Dermis microvascular lymphatic vessel endothelial cell (primary cell): Measurements from ENCODE around the gene TEX9. TPM values are rescaled to one million over a fixed set of nuclear protein-coding genes. Genes with fewer than 3 reads are reported as not detected.

Source experiments
- DNase-seq, 2 donors: peaks; one replicate each; pipeline versions ENCODE4 v3.0.0 to v3.0.0-alpha.2; 2010; ENCODE audit warnings: low read depth in 2 of 2
- total RNA-seq: library from RNA; depleted of rRNA; stranded (reverse); fragments of >200 nt; gene quantifications from 2 replicates; pipeline ENCODE4 v1.2.1, GENCODE V29; 2014

Gene TEX9
- total RNA-seq, 1 donor from 2014 or later: 0.26 TPM

DNA sequence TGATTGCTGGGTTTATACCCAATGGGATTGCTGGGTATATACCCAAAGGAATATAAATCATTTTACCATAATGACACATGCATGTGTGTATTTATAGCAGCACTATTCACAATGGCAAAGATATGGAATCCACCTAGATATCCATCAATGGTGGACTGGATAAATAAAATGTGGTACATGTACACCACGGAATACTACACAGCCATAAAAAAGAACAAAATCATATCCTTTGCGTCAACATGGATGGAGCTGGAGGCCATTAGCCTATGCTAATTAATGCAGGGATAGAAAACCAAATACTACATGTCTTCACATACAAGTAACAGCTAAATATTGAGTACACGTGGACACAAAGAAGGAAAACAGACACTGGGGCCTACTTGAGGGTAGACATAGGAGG lies 77.1 kb downstream of the TEX9 start:
- DNase-seq: no peak

DNA sequence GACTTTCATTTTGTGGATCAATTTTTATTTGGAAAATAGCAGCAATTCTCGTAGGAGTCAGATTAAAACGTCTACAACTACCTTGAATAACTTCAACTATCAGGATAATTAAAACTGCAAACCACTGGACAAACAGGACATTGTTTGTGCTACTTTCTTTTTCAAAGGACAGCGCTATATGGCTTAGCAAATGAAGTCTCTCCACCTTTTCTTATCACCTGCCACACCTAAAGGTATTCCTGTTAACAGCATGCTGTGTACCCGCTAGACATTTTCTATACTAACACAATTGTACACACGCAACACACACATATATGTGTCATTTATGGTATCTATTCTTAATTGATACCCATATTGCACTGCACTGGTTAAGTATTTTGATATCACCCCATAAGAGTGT lies 80.5 kb downstream of the TEX9 start:
- DNase-seq: no peak

DNA sequence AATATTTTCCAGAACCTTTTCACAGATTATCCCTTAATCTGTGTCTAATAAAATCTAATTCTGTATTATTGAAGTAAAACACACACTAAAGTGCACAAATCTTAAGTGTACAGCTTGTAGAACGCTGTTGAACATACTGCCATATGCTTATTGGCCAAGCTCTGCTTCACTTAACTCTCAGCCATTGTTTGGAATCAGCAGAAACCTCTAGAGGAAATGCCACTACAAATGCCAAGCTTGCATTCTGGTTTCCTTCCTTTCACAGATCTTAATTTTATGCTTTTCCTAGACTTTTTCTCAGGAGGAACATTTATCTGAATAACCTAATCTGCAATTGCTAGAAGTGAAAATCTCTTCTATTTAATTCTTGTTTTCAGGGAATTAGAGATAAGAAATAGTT lies 89.6 kb downstream of the TEX9 start:
- peak in 1 of 2 donors; percentile 52 for DNase-seq

DNA sequence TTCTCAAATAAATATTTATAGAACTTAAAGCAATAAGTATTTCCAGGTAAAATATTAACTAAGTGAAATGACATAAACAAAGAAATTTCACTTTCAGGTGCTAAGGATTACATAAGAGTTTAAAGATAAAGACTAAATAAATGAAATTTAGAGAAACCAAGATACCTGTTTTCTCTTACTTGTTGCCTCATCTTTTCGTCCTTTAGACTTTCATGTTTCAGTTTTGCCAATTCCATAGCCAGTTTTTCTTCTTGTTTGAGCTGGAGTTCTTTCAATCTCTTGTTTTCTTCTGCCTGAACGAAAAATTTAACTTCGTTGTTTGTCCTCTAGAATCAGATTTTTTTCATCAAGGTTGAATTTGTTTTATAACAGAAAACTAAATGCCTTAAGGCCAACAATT lies 91.0 kb downstream of the TEX9 start:
- no peak for DNase-seq

DNA sequence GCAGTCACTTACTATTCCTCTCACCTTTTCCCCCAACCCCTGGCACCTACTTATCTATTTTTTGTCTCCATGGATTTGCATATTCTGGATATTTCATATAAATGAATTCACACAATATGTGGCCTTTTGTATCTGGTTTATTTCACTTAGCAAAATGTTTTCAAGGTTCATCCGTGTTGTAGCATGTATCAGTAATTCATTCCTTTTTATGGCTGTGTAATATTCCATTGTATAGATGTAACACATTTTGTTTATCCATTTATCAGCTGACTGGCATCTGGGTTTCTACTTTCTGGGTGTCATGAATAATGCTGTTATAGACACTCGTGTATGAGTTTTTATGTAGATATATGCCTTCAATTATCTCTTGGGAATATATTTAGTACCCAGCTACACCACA lies 93.9 kb downstream of the TEX9 start:
- no peak for DNase-seq

DNA sequence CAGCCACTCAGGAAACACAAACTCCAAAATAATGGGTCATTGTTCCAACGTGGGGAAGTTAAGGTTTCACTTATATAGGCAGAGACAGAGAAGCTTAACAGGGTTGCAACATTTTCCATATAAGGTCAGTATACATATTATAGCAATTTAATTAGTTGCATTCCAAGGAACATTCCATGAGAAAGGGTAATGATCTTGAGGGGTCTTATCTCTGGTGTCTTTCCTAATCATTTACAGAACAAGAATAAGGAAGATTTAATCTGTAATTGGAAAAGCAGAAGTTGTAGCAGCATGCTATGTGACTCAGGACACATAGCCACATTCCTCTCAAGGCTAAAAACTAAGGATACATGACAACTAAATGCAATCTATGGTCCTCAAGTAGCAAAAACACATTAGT lies 94.8 kb downstream of the TEX9 start:
- no peak for DNase-seq

DNA sequence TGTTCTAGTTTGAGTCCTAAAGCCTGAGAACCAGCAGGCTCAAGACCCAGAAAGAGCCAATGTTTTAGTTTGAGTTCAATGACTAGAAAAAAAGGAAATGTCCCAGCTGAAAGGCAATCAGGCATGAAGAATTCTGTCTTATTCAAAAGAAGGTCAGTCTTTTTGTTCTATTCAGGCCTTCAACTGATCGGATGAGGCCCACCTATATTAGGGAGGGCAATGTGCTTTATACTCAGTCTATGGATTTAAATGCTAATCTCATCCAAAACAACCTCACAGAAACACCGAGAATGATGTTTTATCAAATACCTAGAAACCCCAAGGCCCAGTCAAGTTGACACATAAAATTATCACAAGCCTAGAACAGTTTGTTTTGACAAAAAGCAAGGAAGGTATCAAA lies 95.7 kb downstream of the TEX9 start:
- no peak for DNase-seq

DNA sequence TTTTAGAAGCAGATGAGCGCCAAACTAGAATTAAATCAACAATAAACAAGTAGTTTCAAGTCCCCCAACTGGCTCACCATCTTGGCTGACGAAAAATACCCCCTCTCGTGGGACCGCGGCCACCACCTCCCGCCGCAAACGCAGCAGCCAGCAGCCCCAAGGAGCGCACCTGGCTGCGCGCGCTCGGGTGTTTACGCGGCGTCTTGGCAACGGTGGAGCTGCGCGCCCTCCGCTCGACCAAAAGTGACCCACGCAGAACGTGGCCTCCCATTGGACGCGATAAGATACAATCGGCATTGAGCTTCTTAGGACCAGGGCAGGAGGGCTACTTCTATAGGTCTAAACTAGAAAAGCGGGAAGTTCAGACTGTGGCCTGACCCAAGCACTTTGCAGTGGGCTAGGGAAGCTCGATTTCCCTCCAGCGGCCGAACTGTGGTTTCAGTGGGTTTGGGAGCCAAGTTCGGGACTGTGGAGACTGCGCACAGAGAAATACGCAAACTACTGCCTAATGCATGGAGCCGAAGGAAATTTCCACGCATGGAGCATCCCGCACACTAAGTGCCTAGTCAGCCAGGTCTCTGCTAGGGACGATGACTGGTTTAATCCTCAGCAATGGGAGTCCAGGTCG lies 99.8 kb downstream of the TEX9 start, which contains the start of gene MNS1:
Gene MNS1, minus strand, starts transcription at position 245 of the 628 bp plus-strand sequence. Its CDS starts 165 bp downstream, at position 80.
- peak; percentile 95 to 96 for DNase-seq

DNA sequence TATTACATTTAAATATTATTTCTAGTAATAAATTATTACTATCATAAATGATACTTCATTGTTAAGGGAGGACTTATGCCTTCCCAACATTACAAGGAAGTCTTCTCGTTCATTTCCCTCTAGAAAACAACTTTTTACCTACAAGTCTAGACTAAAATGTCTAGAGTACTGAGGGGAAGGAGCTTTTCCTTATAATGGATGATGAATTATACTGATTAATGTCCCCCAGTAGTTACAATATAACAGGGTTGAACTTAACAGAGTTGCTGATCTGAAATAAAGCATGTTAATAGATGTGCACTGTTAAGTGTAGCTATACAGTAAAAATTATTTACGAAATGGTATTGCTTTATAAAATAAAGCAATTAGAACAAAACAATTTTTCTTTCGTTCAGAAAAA lies 102.4 kb downstream of the TEX9 start:
- DNase-seq: no peak

DNA sequence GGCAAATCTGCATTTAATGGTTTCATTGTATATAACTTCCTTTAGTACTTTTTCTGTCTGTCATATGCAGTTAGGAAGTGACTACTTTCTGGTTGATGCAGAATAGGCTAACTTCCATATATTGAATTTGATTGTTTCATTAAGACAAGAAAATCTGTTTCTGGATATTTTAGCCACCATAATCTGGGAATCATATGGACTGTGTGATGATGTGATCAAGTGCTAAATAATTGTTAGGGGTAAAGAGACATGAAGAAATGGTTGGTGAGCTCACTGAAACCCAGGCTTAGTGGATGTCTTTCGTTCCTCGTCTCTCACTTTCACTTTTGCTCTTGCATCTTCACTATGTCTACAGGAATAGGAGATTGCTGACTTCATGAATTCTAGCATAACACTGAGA lies 103.2 kb downstream of the TEX9 start:
- no peak for DNase-seq

DNA sequence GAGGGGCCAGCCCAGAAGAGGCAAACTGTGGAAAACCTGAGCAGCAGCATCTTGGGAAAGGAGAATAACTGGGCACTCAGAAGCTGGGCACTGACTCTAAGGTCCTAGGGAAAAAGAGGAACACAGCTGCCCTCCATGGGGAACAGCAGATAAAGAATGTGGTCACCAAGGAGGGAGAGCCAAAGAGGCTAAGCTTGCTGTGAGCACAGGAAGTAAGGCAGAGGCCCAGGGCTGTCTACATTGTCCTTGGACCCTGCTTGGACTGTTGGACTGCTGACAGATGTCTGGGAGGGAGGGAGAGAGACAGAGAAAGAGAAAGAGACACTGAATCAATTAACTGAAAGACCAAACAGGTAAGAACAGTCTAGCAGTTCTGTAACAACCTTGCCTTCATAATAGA lies 104.3 kb downstream of the TEX9 start:
- no peak for DNase-seq

DNA sequence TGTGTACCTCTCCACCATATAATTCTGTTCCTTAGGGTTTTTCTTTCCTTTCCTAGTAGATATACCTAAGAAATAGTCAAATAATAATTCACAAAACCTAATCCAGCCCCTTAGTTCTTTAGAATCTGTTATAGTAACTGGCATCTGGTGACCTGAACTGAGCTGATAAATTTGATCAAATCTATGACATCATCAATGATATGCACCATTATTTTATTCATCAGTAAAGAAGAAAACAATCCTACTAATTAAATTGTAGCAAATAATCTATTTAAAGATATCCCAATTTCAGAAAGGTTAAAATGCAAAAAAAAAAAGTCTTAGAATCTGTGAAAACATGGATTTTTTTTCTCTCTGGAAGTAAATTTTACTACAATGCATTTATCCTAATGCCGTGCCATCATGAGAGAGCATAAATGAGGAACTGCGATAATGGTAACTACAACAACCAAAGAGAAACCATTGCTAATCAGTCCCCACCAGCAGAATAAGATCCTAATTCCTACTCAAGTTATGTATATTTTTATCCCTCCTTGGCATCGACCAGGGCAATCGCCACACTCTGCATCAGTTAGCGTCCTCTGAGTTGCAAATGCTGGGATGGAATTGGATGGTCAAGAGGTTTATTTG lies 106.3 kb downstream of the TEX9 start:
- no peak for DNase-seq

DNA sequence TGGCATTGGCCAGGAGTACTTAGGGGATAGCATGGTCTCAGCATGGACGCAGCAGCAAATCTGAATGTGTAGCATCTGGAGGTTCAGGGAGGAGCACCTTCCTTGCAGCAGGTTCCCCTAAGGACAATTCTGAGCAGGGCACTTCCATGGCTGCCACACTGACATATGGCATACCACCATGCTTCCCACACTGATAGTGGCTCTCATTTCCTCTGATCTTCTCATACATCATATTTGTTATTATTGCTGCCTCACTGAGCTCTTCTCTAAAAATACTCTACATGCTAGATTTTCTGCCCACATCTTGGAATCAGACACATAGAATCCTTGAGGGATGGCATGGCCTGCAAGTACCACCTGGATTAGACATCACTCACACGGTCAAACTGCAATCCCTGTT lies 107.1 kb downstream of the TEX9 start:
- DNase-seq: no peak

DNA sequence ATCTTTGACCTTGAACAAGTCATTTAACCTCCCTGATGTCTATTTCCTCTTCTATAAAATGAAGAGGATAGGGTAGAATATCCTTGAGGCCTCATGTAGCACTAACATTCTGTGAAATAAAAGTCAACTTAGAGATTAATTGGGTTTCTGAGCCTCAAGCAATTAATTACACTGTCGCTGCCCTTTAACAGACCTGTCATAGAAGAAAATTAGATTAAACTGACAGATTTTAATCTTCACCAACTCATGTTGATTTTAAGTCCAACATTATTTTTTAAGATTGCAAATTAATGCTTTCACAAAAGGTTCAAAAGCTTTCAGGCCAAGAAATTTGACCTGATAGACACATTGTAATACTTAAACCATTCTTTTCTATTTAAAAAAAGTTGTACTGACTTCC lies 107.8 kb downstream of the TEX9 start:
- no peak for DNase-seq

DNA sequence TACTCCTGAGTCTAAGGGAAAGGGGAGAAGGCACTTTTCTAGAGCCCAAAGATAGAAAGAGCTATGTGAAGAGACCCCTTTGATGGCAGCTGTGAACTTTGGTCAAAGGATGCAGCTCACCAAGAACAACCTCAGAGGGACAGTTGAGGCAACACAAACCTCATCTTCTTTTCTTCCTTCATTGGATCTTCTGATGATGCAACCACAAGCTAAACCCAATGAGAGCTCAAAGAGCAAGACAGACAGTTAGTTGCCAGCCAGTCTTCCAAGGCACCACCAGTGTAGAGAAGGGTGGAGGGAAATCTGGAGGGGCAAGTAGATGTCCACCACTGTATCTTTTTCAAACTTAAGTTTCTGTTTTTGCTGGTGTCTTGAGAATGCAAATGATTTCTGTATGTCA lies 110.1 kb downstream of the TEX9 start:
- DNase-seq: no peak

Other genes with a start within 250 kb of the TEX9 start
- gene RFX7, start 121.5 kb upstream of the TEX9 start, total RNA-seq: 3.0 and 3.7 TPM in 2 replicates
- gene MNS1, start 99.7 kb downstream of the TEX9 start, total RNA-seq: 0.13 TPM in 2 replicates